Measurements from ENCODE around the gene GNPAT. TPM values are rescaled to one million over a fixed set of nuclear protein-coding genes. Genes with fewer than 3 reads are reported as not detected.

The GNPAT gene
- total RNA-seq, 1 donor from 2014 or later: 36.3 TPM

GRCh38 chr1:231272880-231273279 is 31.9 kb downstream of the GNPAT start:
- no peak for DNase-seq (ENCODE audit: low spot score in 2 of 2, unreplicated experiment in 2 of 2)
- Mint-ChIP-seq H3K27ac (no peak overlapping the region), H3K4me1 (no peaks in the 10 kb centered on the region), H3K27me3 (ENCODE audit: low read depth) (no peaks in the 10 kb centered on the region), H3K4me3 (no peak overlapping the region), H3K9me3 (no peaks in the 10 kb centered on the region), H3K36me3 (peaks cover 43% of the 10 kb centered on the region)
- TF ChIP-seq CTCF (IDR thresholded peaks at IDR 0.05; ENCODE audit: unreplicated experiment): no peak

GRCh38 chr1:231274119-231274825 is 33.3 kb downstream of the GNPAT start:
- Mint-ChIP-seq H3K4me3 (no peak overlapping the region), H3K36me3 (peaks cover 43% of the 10 kb centered on the region), H3K9me3 (no peaks in the 10 kb centered on the region), H3K27me3 (ENCODE audit: low read depth) (no peaks in the 10 kb centered on the region), H3K27ac (no peak overlapping the region), H3K4me1 (no peaks in the 10 kb centered on the region)
- DNase-seq (ENCODE audit: low spot score in 2 of 2, unreplicated experiment in 2 of 2): no peak
- TF ChIP-seq CTCF (IDR thresholded peaks at IDR 0.05; ENCODE audit: unreplicated experiment): no peak

- Mint-ChIP-seq H3K36me3 (peaks cover 29% of the 10 kb centered on the region), H3K27ac (no peak overlapping the region)
- no peak for DNase-seq (ENCODE audit: low spot score in 2 of 2, unreplicated experiment in 2 of 2)
Observed at GRCh38 chr1:231278100-231278790, 37.2 kb downstream of the GNPAT start.

GRCh38 chr1:231279081-231279480 is 38.1 kb downstream of the GNPAT start:
- Mint-ChIP-seq H3K36me3 (peaks cover 27% of the 10 kb centered on the region), H3K4me3 (no peak overlapping the region), H3K4me1 (no peaks in the 10 kb centered on the region), H3K27ac (no peak overlapping the region), H3K9me3 (no peaks in the 10 kb centered on the region), H3K27me3 (ENCODE audit: low read depth) (no peaks in the 10 kb centered on the region)
- no peak for TF ChIP-seq CTCF (IDR thresholded peaks at IDR 0.05; ENCODE audit: unreplicated experiment)
- no peak for DNase-seq (ENCODE audit: low spot score in 2 of 2, unreplicated experiment in 2 of 2)

More at GRCh38 chr1:231278100-231278790, 37.2 kb downstream of the GNPAT start:
- Mint-ChIP-seq H3K27me3 (ENCODE audit: low read depth) (no peaks in the 10 kb centered on the region), H3K4me3 (no peak overlapping the region), H3K9me3 (no peaks in the 10 kb centered on the region), H3K4me1 (no peaks in the 10 kb centered on the region)
- TF ChIP-seq CTCF (IDR thresholded peaks at IDR 0.05; ENCODE audit: unreplicated experiment): no peak

- no peaks in the 10 kb centered on the region for H3K9me3 Mint-ChIP-seq
- no peak overlapping the region for H3K27ac Mint-ChIP-seq
- no peak for TF ChIP-seq CTCF (IDR thresholded peaks at IDR 0.05; ENCODE audit: unreplicated experiment)
- H3K4me3 Mint-ChIP-seq: no peak overlapping the region
- peaks cover 24% of the 10 kb centered on the region for H3K36me3 Mint-ChIP-seq
- no peak for DNase-seq (ENCODE audit: low spot score in 2 of 2, unreplicated experiment in 2 of 2)
- H3K4me1 Mint-ChIP-seq: no peaks in the 10 kb centered on the region
- H3K27me3 Mint-ChIP-seq (ENCODE audit: low read depth): no peaks in the 10 kb centered on the region
Observed at GRCh38 chr1:231279683-231280082, 38.7 kb downstream of the GNPAT start.
